WERI-Rb-1 (cell line): Measurements from ENCODE around the gene RASAL2.
"Not testable (repeated sequence)": the region's sequence is repeated elsewhere in the genome, so short reads cannot be mapped to it uniquely, and the experiment has no call there.

Source experiments
- DNase-seq: peaks from one replicate; pipeline ENCODE4 v3.0.0-alpha.2; 2020
- H3K27ac ChIP-seq: fragments of 250-450 bp; sonication (Bioruptor Pico); 2 replicates; pipeline ENCODE4 v1.5.1; 2020; ENCODE audit warnings: mild to moderate bottlenecking, moderate library complexity
- H3K27me3 ChIP-seq: fragments of 250-450 bp; sonication (Bioruptor Pico); 2 replicates; pipeline ENCODE4 v1.5.1; 2021; ENCODE audit warnings: mild to moderate bottlenecking, low read depth, moderate library complexity; ENCODE audit not compliant: insufficient read depth, severe bottlenecking
- H3K36me3 ChIP-seq: fragments of 250-450 bp; sonication (Bioruptor Pico); 2 replicates; pipeline ENCODE4 v1.5.1; 2020; ENCODE audit warnings: mild to moderate bottlenecking, moderate library complexity
- H3K4me3 ChIP-seq: 2 replicates; pipeline ENCODE4 v1.5.1; 2011; ENCODE audit warnings: low read depth, mild to moderate bottlenecking, control low read depth, low read length
- H3K9me3 ChIP-seq: fragments of 250-450 bp; sonication (Bioruptor Pico); 2 replicates; pipeline ENCODE4 v1.5.1; 2021; ENCODE audit warnings: mild to moderate bottlenecking, moderate library complexity; ENCODE audit not compliant: severe bottlenecking
- CTCF ChIP-seq: IDR thresholded peaks from 2 replicates; pipeline ENCODE4 v1.5.1; 2011; ENCODE audit warnings: low read depth, mild to moderate bottlenecking, control low read depth, inconsistent platforms, low read length

The RASAL2 gene

GRCh38 chr1:178183796-178184195, 89.9 kb downstream of the RASAL2 start:
- Histone ChIP-seq H3K27ac (no peak overlapping the region), H3K4me3 (no peak overlapping the region), H3K27me3 (no peaks in the 10 kb centered on the region), H3K36me3 (no peaks in the 10 kb centered on the region), H3K9me3 (no peaks in the 10 kb centered on the region)
- no peak for TF ChIP-seq CTCF
- DNase-seq, result no peak

- Histone ChIP-seq H3K27me3 (no peaks in the 10 kb centered on the region), H3K9me3 (no peaks in the 10 kb centered on the region), H3K36me3 (no peaks in the 10 kb centered on the region), H3K4me3 (no peak overlapping the region), H3K27ac (no peak overlapping the region)
- TF ChIP-seq CTCF, result no peak
- DNase-seq, result no peak
Measured at GRCh38 chr1:178188306-178188705, 94.4 kb downstream of the RASAL2 start.

- peak; percentile 70 for DNase-seq
- H3K36me3 ChIP-seq, result no peaks in the 10 kb centered on the region
- no peak overlapping the region for H3K4me3 ChIP-seq
- H3K27ac ChIP-seq, result no peak overlapping the region
- H3K9me3 ChIP-seq, result no peaks in the 10 kb centered on the region
- peak; percentile 94 for TF ChIP-seq CTCF
- no peaks in the 10 kb centered on the region for H3K27me3 ChIP-seq
Measured at GRCh38 chr1:178189814-178190213, 95.9 kb downstream of the RASAL2 start.

GRCh38 chr1:178190881-178191280, 97.0 kb downstream of the RASAL2 start:
- Histone ChIP-seq H3K9me3 (no peaks in the 10 kb centered on the region), H3K36me3 (no peaks in the 10 kb centered on the region), H3K27me3 (no peaks in the 10 kb centered on the region), H3K4me3 (no peak overlapping the region), H3K27ac (no peak overlapping the region)
- DNase-seq, result no peak
- no peak for TF ChIP-seq CTCF

GRCh38 chr1:178192686-178193085, 98.8 kb downstream of the RASAL2 start:
- DNase-seq, result no peak
- no peak for TF ChIP-seq CTCF
- Histone ChIP-seq H3K27me3 (no peaks in the 10 kb centered on the region), H3K27ac (no peak overlapping the region), H3K36me3 (no peaks in the 10 kb centered on the region), H3K4me3 (no peak overlapping the region), H3K9me3 (no peaks in the 10 kb centered on the region)

GRCh38 chr1:178196631-178197030, 102.7 kb downstream of the RASAL2 start:
- Histone ChIP-seq H3K36me3 (no peaks in the 10 kb centered on the region), H3K4me3 (no peak overlapping the region), H3K27ac (no peak overlapping the region), H3K27me3 (no peaks in the 10 kb centered on the region), H3K9me3 (peaks cover 10% of the 10 kb centered on the region)
- no peak for TF ChIP-seq CTCF
- no peak for DNase-seq

- not testable (repeated sequence) for H3K4me3 ChIP-seq, H3K27ac ChIP-seq, H3K36me3 ChIP-seq, H3K27me3 ChIP-seq, DNase-seq
- H3K9me3 ChIP-seq, result peaks cover 10% of the 10 kb centered on the region
Measured at GRCh38 chr1:178202095-178202494, 108.2 kb downstream of the RASAL2 start.

- not testable (repeated sequence) for DNase-seq, H3K27me3 ChIP-seq, H3K36me3 ChIP-seq, H3K27ac ChIP-seq, H3K4me3 ChIP-seq
- H3K9me3 ChIP-seq, result peaks cover 10% of the 10 kb centered on the region
Measured at GRCh38 chr1:178202546-178202945, 108.6 kb downstream of the RASAL2 start.

- not testable (repeated sequence) for H3K36me3 ChIP-seq, DNase-seq, H3K4me3 ChIP-seq, H3K27me3 ChIP-seq, H3K27ac ChIP-seq, H3K9me3 ChIP-seq
Measured at GRCh38 chr1:178208269-178208856, 114.5 kb downstream of the RASAL2 start.
